WI38 (cell line): Measurements from ENCODE around the gene ATXN7.
A peak's percentile ranks its signal among the peaks of the same experiment; 100 is the strongest.

Experiments used
- H3K4me3 ChIP-seq: 2 replicates; pipeline ENCODE4 v1.5.1; 2011; ENCODE audit warnings: low read depth, mild to moderate bottlenecking, control low read depth, low read length
- CTCF ChIP-seq: IDR thresholded peaks from 2 replicates; pipeline ENCODE4 v1.5.1; 2012; ENCODE audit warnings: low read depth, mild to moderate bottlenecking, control low read depth, low read length

Gene ATXN7

GRCh38 chr3:63964681-63965485 lies 101.2 kb downstream of the ATXN7 start:
- TF ChIP-seq CTCF: no peak
- no peak overlapping the region for H3K4me3 ChIP-seq

DNA sequence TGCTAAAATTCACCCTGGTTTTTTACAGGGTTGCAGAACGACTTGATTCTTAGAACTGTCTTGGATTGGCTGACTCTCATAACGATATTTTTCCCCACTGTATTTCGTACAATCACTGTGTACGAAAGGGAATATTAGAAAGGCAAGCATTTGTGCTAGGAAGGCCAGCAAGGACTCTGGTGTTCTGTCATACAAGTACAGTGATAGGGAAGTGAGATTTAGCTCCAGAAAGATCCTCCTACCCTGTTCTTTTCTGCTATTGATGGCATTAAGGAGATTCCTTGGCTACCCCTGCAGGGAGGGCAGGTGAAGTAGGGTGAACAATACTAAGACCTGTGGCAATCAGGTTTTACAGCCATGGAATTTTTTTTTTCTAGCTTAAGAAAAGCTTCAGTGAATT lies 102.3 kb downstream of the ATXN7 start:
- H3K4me3 ChIP-seq: no peak overlapping the region
- no peak for TF ChIP-seq CTCF

DNA sequence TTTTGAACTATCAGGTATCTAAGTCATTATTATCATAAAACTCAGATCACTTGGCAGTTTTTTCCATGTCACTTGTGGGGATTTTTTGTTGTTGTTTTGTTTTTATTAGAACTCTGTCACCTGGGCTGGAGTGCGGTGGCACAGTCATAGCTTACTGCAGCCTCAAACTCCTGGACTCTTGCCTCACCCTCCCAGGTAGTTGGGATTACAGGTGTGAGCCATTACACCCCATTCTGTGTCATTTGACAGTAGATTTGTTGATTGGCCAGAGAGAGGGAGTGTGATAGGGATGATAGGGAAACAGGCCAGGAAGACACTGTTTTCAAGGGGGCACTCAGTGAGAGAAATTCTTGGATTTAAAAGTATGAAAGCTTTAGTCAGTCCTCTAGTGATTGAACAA lies 103.2 kb downstream of the ATXN7 start:
- no peak overlapping the region for H3K4me3 ChIP-seq
- no peak for TF ChIP-seq CTCF

DNA sequence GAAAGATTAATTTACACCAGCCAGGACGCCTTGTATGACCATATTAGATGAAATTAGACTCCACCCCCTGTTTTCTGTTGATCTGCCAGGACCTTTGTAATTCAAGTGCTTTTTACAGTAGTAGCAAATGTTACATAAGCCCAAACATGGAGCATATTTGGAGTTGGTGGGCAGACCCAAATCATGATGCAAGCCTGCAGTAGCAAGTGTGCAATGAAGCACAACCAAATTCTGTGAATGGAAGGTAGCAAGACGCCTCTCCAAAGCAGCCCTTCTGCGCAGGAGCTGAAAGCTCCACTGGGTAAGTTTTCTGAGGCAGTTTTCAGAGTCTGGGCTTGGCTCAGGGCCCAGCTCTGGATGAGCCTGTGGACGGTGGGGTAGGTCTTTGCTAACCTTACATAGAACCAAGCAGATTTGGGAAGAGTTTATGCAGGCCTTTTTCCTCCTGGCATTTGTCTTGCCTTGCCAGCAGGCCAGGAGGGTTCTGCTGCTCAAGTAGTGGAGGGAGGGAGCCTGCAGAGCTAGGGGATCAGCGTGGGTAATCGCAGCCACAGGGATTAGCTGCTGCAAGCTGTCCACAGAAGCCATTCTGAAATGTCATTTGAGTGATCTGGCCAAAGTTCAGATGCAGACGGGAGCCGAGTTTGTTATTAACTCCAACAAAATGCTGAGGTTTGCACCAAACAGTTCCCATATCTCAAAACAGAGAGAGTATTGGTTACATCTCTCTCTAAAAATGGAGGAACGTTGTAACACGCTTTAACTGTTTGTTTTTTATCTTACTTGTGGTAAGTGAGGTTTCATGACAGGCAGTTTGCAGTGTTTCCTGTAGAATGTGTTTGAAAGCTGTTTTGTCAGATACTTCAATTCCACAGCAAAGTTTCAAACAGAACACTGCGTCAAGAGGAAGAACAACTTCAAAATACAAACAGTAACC lies 104.3 kb downstream of the ATXN7 start:
- peak overlapping the region; percentile 33 for H3K4me3 ChIP-seq
- no peak for TF ChIP-seq CTCF

GRCh38 chr3:63968612-63969350 lies 105.1 kb downstream of the ATXN7 start:
- no peak for TF ChIP-seq CTCF
- H3K4me3 ChIP-seq: peak overlapping the region; percentile 33

DNA sequence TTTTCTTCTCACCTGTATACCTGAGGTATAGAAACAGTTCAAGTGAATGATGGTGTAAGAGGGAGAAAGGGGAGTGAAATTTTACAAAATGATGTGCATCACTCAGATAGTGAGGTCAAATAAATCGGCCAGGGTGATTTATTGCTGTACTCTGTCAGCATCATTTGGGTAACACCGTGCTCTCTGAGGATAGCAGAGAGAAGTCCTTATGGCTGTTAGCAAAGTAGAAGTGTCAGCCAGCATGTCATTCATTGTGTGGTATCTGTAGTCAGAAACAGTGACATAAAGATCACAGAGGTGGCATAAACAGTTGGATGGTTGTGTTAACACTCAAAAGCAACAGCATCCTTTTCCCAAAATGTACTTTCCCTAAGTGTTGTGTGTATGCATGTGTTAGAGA lies 106.2 kb downstream of the ATXN7 start:
- no peak overlapping the region for H3K4me3 ChIP-seq
- no peak for TF ChIP-seq CTCF
